Activated naive CD8-positive, alpha-beta T cell treated with anti-CD3 and anti-CD28 coated beads, Interleukin-2, amount 50 U/mL, for 24 hours (primary cell): ENCODE measurements around the gene PTBP2.
A peak's percentile ranks its signal among the peaks of the same experiment; 100 is the strongest.

Source experiments
- ATAC-seq: fragments of 150-1000 bp; cut with Tn5 transposase; one replicate; pipeline ENCODE4 v1.10.0; 2021
- DNase-seq: peaks from one replicate; pipeline ENCODE4 v3.0.0; 2021
- H3K27ac Mint-ChIP-seq: one replicate; pipeline ENCODE4 v1.8.0; 2021; ENCODE audit warnings: mild to moderate bottlenecking, mixed read lengths
- H3K27me3 Mint-ChIP-seq: one replicate; pipeline ENCODE4 v1.8.0; 2021; ENCODE audit warnings: mixed read lengths
- H3K36me3 Mint-ChIP-seq: one replicate; pipeline ENCODE4 v1.8.0; 2021; ENCODE audit warnings: low read depth, mixed read lengths
- H3K4me1 Mint-ChIP-seq: one replicate; pipeline ENCODE4 v1.8.0; 2021; ENCODE audit warnings: mixed read lengths
- H3K4me3 Mint-ChIP-seq: one replicate; pipeline ENCODE4 v1.8.0; 2021; ENCODE audit warnings: mild to moderate bottlenecking, moderate library complexity, mixed read lengths
- H3K9me3 Mint-ChIP-seq: one replicate; pipeline ENCODE4 v1.8.0; 2021; ENCODE audit warnings: mixed read lengths

Gene PTBP2

GRCh38 chr1:96721416-96722160, at the start of gene PTBP2:
Gene PTBP2 (plus strand): TSS chr1:96721784. CDS start chr1:96721865, 81 bp downstream.
- peak; percentile 83 for DNase-seq

GRCh38 chr1:96674915-96675314, 46.7 kb upstream of the PTBP2 start:
- no peaks in the 10 kb centered on the region for H3K36me3 Mint-ChIP-seq
- no peak for ATAC-seq
- H3K4me3 Mint-ChIP-seq = no peak overlapping the region
- H3K9me3 Mint-ChIP-seq = peaks cover 26% of the 10 kb centered on the region
- no peaks in the 10 kb centered on the region for H3K4me1 Mint-ChIP-seq
- peaks cover 2% of the 10 kb centered on the region for H3K27me3 Mint-ChIP-seq
- DNase-seq = no peak
- no peak overlapping the region for H3K27ac Mint-ChIP-seq

More at GRCh38 chr1:96721416-96722160, at the start of gene PTBP2:
- Mint-ChIP-seq H3K27ac (peak within 1 kb of the TSS; percentile 90), H3K36me3 (peaks cover 19% of the 10 kb centered on the region), H3K4me3 (peak within 1 kb of the TSS; percentile 93), H3K27me3 (no peaks in the 10 kb centered on the region), H3K9me3 (no peaks in the 10 kb centered on the region), H3K4me1 (peaks cover 28% of the 10 kb centered on the region)
- ATAC-seq = peak; percentile 90

- Mint-ChIP-seq H3K27me3 (peaks cover 4% of the 10 kb centered on the region), H3K4me1 (no peaks in the 10 kb centered on the region), H3K9me3 (no peaks in the 10 kb centered on the region), H3K27ac (no peak overlapping the region), H3K4me3 (no peak overlapping the region), H3K36me3 (no peaks in the 10 kb centered on the region)
- ATAC-seq (no peak), DNase-seq (no peak)
These were observed 39.5 kb upstream of the PTBP2 start for GRCh38 chr1:96682056-96682455.

GRCh38 chr1:96683931-96684330, 37.7 kb upstream of the PTBP2 start:
- no peak overlapping the region for H3K4me3 Mint-ChIP-seq
- peaks cover 4% of the 10 kb centered on the region for H3K27me3 Mint-ChIP-seq
- H3K9me3 Mint-ChIP-seq = no peaks in the 10 kb centered on the region
- H3K36me3 Mint-ChIP-seq = no peaks in the 10 kb centered on the region
- H3K4me1 Mint-ChIP-seq = no peaks in the 10 kb centered on the region
- ATAC-seq = no peak
- DNase-seq = no peak
- H3K27ac Mint-ChIP-seq = no peak overlapping the region

GRCh38 chr1:96684744-96685143, 36.8 kb upstream of the PTBP2 start:
- no peak for ATAC-seq
- Mint-ChIP-seq H3K4me3 (no peak overlapping the region), H3K4me1 (no peaks in the 10 kb centered on the region), H3K36me3 (no peaks in the 10 kb centered on the region), H3K27me3 (peaks cover 4% of the 10 kb centered on the region), H3K27ac (no peak overlapping the region), H3K9me3 (no peaks in the 10 kb centered on the region)
- no peak for DNase-seq

- no peak overlapping the region for H3K4me3 Mint-ChIP-seq
- H3K27me3 Mint-ChIP-seq = no peaks in the 10 kb centered on the region
- DNase-seq (no peak), ATAC-seq (no peak)
- H3K27ac Mint-ChIP-seq = no peak overlapping the region
- no peaks in the 10 kb centered on the region for H3K9me3 Mint-ChIP-seq
- H3K36me3 Mint-ChIP-seq = no peaks in the 10 kb centered on the region
- no peaks in the 10 kb centered on the region for H3K4me1 Mint-ChIP-seq
These were observed 32.8 kb upstream of the PTBP2 start for GRCh38 chr1:96688767-96689166.

- ATAC-seq (no peak), DNase-seq (no peak)
- Mint-ChIP-seq H3K36me3 (peaks cover 2% of the 10 kb centered on the region), H3K9me3 (peaks cover 11% of the 10 kb centered on the region), H3K4me3 (no peak overlapping the region), H3K27ac (no peak overlapping the region), H3K27me3 (peaks cover 5% of the 10 kb centered on the region), H3K4me1 (no peaks in the 10 kb centered on the region)
These were observed 25.6 kb upstream of the PTBP2 start for GRCh38 chr1:96695954-96696353.

- DNase-seq = no peak
- Mint-ChIP-seq H3K4me3 (no peak overlapping the region), H3K36me3 (peaks cover 2% of the 10 kb centered on the region), H3K27ac (no peak overlapping the region), H3K27me3 (peaks cover 7% of the 10 kb centered on the region), H3K9me3 (peaks cover 11% of the 10 kb centered on the region), H3K4me1 (no peaks in the 10 kb centered on the region)
- no peak for ATAC-seq
These were observed 23.1 kb upstream of the PTBP2 start for GRCh38 chr1:96698342-96698983.

GRCh38 chr1:96703186-96703585, 18.4 kb upstream of the PTBP2 start:
- Mint-ChIP-seq H3K9me3 (peaks cover 11% of the 10 kb centered on the region), H3K4me3 (no peak overlapping the region), H3K27ac (no peak overlapping the region), H3K36me3 (peaks cover 2% of the 10 kb centered on the region), H3K4me1 (no peaks in the 10 kb centered on the region), H3K27me3 (peaks cover 8% of the 10 kb centered on the region)
- ATAC-seq = no peak
- no peak for DNase-seq

- no peak overlapping the region for H3K4me3 Mint-ChIP-seq
These were observed 14.6 kb upstream of the PTBP2 start for GRCh38 chr1:96707023-96707422.

GRCh38 chr1:96708482-96708881, 13.1 kb upstream of the PTBP2 start:
- Mint-ChIP-seq H3K9me3 (no peaks in the 10 kb centered on the region), H3K27me3 (peaks cover 3% of the 10 kb centered on the region), H3K4me3 (no peak overlapping the region), H3K36me3 (no peaks in the 10 kb centered on the region), H3K4me1 (no peaks in the 10 kb centered on the region), H3K27ac (no peak overlapping the region)
- ATAC-seq (no peak), DNase-seq (no peak)

More at GRCh38 chr1:96707023-96707422, 14.6 kb upstream of the PTBP2 start:
- ATAC-seq = no peak
- no peaks in the 10 kb centered on the region for H3K4me1 Mint-ChIP-seq
- no peaks in the 10 kb centered on the region for H3K9me3 Mint-ChIP-seq
- H3K36me3 Mint-ChIP-seq = no peaks in the 10 kb centered on the region
- no peak overlapping the region for H3K27ac Mint-ChIP-seq
- peaks cover 5% of the 10 kb centered on the region for H3K27me3 Mint-ChIP-seq
- no peak for DNase-seq

GRCh38 chr1:96710708-96711477, 10.7 kb upstream of the PTBP2 start:
- Mint-ChIP-seq H3K4me3 (no peak overlapping the region), H3K4me1 (no peaks in the 10 kb centered on the region), H3K9me3 (no peaks in the 10 kb centered on the region), H3K36me3 (no peaks in the 10 kb centered on the region), H3K27me3 (peaks cover 6% of the 10 kb centered on the region), H3K27ac (no peak overlapping the region)
- ATAC-seq (no peak), DNase-seq (no peak)

GRCh38 chr1:96713649-96714048, 7.9 kb upstream of the PTBP2 start:
- Mint-ChIP-seq H3K4me3 (no peak overlapping the region), H3K4me1 (no peaks in the 10 kb centered on the region), H3K27me3 (peaks cover 4% of the 10 kb centered on the region), H3K36me3 (no peaks in the 10 kb centered on the region), H3K27ac (no peak overlapping the region), H3K9me3 (no peaks in the 10 kb centered on the region)
- DNase-seq (no peak), ATAC-seq (no peak)

GRCh38 chr1:96714881-96715280, 6.7 kb upstream of the PTBP2 start:
- DNase-seq (no peak), ATAC-seq (no peak)
- Mint-ChIP-seq H3K9me3 (no peaks in the 10 kb centered on the region), H3K27me3 (peaks cover 4% of the 10 kb centered on the region), H3K27ac (no peak overlapping the region), H3K4me1 (no peaks in the 10 kb centered on the region), H3K36me3 (no peaks in the 10 kb centered on the region), H3K4me3 (no peak overlapping the region)

GRCh38 chr1:96715482-96715881, 6.1 kb upstream of the PTBP2 start:
- Mint-ChIP-seq H3K4me1 (no peaks in the 10 kb centered on the region), H3K9me3 (no peaks in the 10 kb centered on the region), H3K27me3 (peaks cover 4% of the 10 kb centered on the region), H3K4me3 (no peak overlapping the region), H3K27ac (no peak overlapping the region), H3K36me3 (no peaks in the 10 kb centered on the region)
- DNase-seq = no peak
- no peak for ATAC-seq
